ENCODE measurements around the gene SPAG8. TPM values are rescaled to one million over a fixed set of nuclear protein-coding genes. Genes with fewer than 3 reads are reported as not detected.

The SPAG8 gene
- total and polyA plus RNA-seq, 10 of the 15 experiments (the other 5 are each of a cell fraction or from before 2014, with no cell fraction given): 0.40 to 1.1 (median 0.72) TPM

GRCh38 chr9:35813434-35814105 lies 1.5 kb upstream of the SPAG8 start:
- ATAC-seq (no peak), DNase-seq (ENCODE audit: low read depth, low spot score) (no peak), FAIRE-seq (no peak)
- H3K27ac ChIP-seq (ENCODE audit: control insufficient read depth, insufficient read depth): peak overlapping the region; percentile 75
- peak overlapping the region; percentile 82 for H3K9ac ChIP-seq (ENCODE audit: control insufficient read depth, insufficient read depth, low read length)
- peak overlapping the region; percentile 88 for H3K4me2 ChIP-seq (ENCODE audit: control insufficient read depth, insufficient read depth)
- POLR2A ChIA-PET: interaction anchor here (1.0 to 2.5 kb wide), 16 partner anchors 9 to 194 kb away, joined by 3 to 10 read pairs (median 6); partner anchors contain the start of genes ARHGEF39, CCDC107, CREB3 and FAM221B
- no peak overlapping the region; the same call in 1 of the 2 replicates for H2AFZ ChIP-seq (ENCODE audit: control insufficient read depth, low read depth, low read length)
- H3K79me2 ChIP-seq (ENCODE audit: control insufficient read depth, insufficient read depth, low read length): peaks cover 3% of the 10 kb centered on the region
- H4K20me1 ChIP-seq (ENCODE audit: control insufficient read depth, insufficient read depth): no peaks in the 10 kb centered on the region
- in situ Hi-C loops (cut with MboI): loop anchor here (10.0 kb wide), 1 partner anchor 709 kb away; the partner anchor contains the start of gene STOML2
- BruUV-seq (replicated peaks): no TSS peak
- intact Hi-C loops (cut with micrococcal nuclease; ENCODE audit: unreplicated experiment): loop anchor here (2.0 to 10.0 kb wide), 3 partner anchors 23 to 699 kb away; partner anchors contain the start of genes ATOSB, NPR2 and TESK1
- RAD21 ChIA-PET (ENCODE audit: unreplicated experiment): interaction anchor here (0.8 to 1.9 kb wide), 9 partner anchors 13 to 167 kb away, joined by 3 to 9 read pairs (median 4); partner anchors contain the start of genes GBA2 and RGP1
- 74% methylated on average over 10 of the region's 10 CpGs for WGBS (ENCODE audit: insufficient coverage, insufficient replicate concordance, low lambda C conversion rate, missing lambda C conversion rate)
- H3K36me3 ChIP-seq (ENCODE audit: control insufficient read depth in 2 of 2, insufficient read depth in 2 of 2, low read length in 1 of 2): peaks cover 3 to 5% of the 10 kb centered on the region in 2 experiments; a peak in 3 of 4 replicates
- SMC1A ChIA-PET (ENCODE audit: uncharacterized antibody, unreplicated experiment): interaction anchor here (1.2 to 3.9 kb wide), 10 partner anchors 14 to 167 kb away, joined by 4 to 26 read pairs (median 4); partner anchors contain the start of genes ARHGEF39, CREB3, FAM221B and TLN1
- no peak overlapping the region; the same call in 1 of the 2 replicates for H3K4me3 ChIP-seq
- CTCF ChIA-PET: interaction anchor here (0.8 to 4.8 kb wide), 21 partner anchors 8 to 377 kb away, joined by 3 to 51 read pairs (median 6); partner anchors contain the start of genes CLTA, CREB3, FAM221B and GBA2
- H3K9me3 ChIP-seq (replicated peaks; ENCODE audit: control insufficient read depth, insufficient read depth, low read length): no peaks in the 10 kb centered on the region
- peaks cover 33% of the 10 kb centered on the region for H3K4me1 ChIP-seq (ENCODE audit: control insufficient read depth, insufficient read depth, low read length)
- no peaks in the 10 kb centered on the region; a peak in 1 of 4 replicates for H3K27me3 ChIP-seq (replicated peaks in 1 of 2; ENCODE audit: control insufficient read depth in 2 of 2, insufficient read depth in 2 of 2, low read length in 1 of 2)
- TF ChIP-seq HCFC1 (IDR thresholded peaks at IDR 0.05; ENCODE audit: low read length) (no peak), CTCF (IDR thresholded peaks at IDR 0.05 in 2 of 3, conservative IDR thresholded peaks at IDR 0.05 in 1 of 3; ENCODE audit: control insufficient read depth in 2 of 3, extremely low read depth in 1 of 3, insufficient read depth in 1 of 3, low read depth in 3 of 3, low read length in 3 of 3) (peak; percentile 26 to 45 (median 28); a peak in 4 of 6 replicates), NFXL1 (IDR thresholded peaks at IDR 0.05; ENCODE audit: borderline replicate concordance) (no peak), MEF2B (IDR thresholded peaks at IDR 0.05; ENCODE audit: partially characterized antibody, poor library complexity, severe bottlenecking) (no peak), SUPT20H (IDR thresholded peaks at IDR 0.05; ENCODE audit: borderline replicate concordance, control insufficient read depth, low read depth, low read length) (no peak), SMC3 (IDR thresholded peaks at IDR 0.05; ENCODE audit: borderline replicate concordance, low read length) (peak; percentile 9; the same call in 1 of the 2 replicates), EED (IDR thresholded peaks at IDR 0.05; ENCODE audit: low read depth) (0 out of 2 replicates have a peak, but pooled peaks have one; percentile 16), HSF1 (IDR thresholded peaks at IDR 0.05; ENCODE audit: low read depth, low read length) (no peak)
- TF ChIP-seq, protein P1, sequence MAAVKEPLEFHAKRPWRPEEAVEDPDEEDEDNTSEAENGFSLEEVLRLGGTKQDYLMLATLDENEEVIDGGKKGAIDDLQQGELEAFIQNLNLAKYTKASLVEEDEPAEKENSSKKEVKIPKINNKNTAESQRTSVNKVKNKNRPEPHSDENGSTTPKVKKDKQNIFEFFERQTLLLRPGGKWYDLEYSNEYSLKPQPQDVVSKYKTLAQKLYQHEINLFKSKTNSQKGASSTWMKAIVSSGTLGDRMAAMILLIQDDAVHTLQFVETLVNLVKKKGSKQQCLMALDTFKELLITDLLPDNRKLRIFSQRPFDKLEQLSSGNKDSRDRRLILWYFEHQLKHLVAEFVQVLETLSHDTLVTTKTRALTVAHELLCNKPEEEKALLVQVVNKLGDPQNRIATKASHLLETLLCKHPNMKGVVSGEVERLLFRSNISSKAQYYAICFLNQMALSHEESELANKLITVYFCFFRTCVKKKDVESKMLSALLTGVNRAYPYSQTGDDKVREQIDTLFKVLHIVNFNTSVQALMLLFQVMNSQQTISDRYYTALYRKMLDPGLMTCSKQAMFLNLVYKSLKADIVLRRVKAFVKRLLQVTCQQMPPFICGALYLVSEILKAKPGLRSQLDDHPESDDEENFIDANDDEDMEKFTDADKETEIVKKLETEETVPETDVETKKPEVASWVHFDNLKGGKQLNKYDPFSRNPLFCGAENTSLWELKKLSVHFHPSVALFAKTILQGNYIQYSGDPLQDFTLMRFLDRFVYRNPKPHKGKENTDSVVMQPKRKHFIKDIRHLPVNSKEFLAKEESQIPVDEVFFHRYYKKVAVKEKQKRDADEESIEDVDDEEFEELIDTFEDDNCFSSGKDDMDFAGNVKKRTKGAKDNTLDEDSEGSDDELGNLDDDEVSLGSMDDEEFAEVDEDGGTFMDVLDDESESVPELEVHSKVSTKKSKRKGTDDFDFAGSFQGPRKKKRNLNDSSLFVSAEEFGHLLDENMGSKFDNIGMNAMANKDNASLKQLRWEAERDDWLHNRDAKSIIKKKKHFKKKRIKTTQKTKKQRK (IDR thresholded peaks at IDR 0.05; ENCODE audit: low read depth, low read length): no peak
- TF ChIP-seq, protein P2, sequence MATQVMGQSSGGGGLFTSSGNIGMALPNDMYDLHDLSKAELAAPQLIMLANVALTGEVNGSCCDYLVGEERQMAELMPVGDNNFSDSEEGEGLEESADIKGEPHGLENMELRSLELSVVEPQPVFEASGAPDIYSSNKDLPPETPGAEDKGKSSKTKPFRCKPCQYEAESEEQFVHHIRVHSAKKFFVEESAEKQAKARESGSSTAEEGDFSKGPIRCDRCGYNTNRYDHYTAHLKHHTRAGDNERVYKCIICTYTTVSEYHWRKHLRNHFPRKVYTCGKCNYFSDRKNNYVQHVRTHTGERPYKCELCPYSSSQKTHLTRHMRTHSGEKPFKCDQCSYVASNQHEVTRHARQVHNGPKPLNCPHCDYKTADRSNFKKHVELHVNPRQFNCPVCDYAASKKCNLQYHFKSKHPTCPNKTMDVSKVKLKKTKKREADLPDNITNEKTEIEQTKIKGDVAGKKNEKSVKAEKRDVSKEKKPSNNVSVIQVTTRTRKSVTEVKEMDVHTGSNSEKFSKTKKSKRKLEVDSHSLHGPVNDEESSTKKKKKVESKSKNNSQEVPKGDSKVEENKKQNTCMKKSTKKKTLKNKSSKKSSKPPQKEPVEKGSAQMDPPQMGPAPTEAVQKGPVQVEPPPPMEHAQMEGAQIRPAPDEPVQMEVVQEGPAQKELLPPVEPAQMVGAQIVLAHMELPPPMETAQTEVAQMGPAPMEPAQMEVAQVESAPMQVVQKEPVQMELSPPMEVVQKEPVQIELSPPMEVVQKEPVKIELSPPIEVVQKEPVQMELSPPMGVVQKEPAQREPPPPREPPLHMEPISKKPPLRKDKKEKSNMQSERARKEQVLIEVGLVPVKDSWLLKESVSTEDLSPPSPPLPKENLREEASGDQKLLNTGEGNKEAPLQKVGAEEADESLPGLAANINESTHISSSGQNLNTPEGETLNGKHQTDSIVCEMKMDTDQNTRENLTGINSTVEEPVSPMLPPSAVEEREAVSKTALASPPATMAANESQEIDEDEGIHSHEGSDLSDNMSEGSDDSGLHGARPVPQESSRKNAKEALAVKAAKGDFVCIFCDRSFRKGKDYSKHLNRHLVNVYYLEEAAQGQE (IDR thresholded peaks at IDR 0.05; ENCODE audit: low read depth, low read length): no peak

Data from GM12878 (cell line).